B cell (primary cell): ENCODE results near the gene BID.

Experiments used
- CTCF ChIP-seq: fragments of 200-600 bp; IDR thresholded peaks from one replicate; pipeline ENCODE4 v1.8.0; 2022; ENCODE audit warnings: antibody characterized with exemption, mild to moderate bottlenecking
- EZH2 ChIP-seq: IDR thresholded peaks from 2 replicates; pipeline ENCODE4 v1.6.1; 2012; ENCODE audit warnings: borderline replicate concordance, low read depth, mild to moderate bottlenecking, moderate library complexity, low read length; ENCODE audit not compliant: insufficient read depth, poor library complexity, severe bottlenecking

- TF ChIP-seq CTCF (no peak), EZH2 (no peak)
Measured at GRCh38 chr22:17818649-17819048, 44.4 kb upstream of the BID start.
